ENCODE data around the gene SEMA4G. TPM values are rescaled to one million over a fixed set of nuclear protein-coding genes. Genes with fewer than 3 reads are reported as not detected.

Gene SEMA4G
- total and polyA plus RNA-seq, 2 of the 13 experiments (the other 11 are each of a cell fraction or from before 2014, with no cell fraction given) = 46.2 to 207 TPM

DNA sequence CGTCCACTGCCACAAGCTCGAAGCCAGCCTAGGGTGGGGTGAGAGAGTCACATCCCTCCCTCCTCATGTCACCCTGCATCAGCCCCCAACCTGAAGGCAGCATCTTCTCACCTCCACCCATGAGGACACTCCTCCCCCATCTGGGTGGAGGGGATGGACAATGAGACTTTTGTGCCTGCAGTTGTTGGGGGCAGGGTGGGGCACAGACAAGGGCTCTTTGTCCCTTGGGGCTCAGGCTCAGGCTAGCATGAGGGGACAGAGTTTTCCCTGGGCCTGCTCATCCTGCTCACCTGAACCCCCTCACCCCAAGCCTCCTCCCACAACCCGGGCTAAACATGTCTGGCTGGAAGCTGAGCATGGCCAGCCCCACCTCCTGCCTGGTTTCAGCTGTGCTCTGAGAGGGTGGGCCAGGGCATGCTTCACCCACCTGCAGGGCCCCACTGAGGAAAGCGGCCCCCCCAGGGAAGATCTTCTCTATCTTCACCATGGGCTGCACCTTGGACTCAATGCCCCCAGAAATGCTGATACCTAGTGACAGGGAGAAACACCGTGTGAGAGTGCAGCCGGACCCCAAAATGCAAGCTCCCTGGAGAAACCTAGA lies 39.6 kb downstream of the SEMA4G start (continued):
- TF ChIP-seq, protein P1, sequence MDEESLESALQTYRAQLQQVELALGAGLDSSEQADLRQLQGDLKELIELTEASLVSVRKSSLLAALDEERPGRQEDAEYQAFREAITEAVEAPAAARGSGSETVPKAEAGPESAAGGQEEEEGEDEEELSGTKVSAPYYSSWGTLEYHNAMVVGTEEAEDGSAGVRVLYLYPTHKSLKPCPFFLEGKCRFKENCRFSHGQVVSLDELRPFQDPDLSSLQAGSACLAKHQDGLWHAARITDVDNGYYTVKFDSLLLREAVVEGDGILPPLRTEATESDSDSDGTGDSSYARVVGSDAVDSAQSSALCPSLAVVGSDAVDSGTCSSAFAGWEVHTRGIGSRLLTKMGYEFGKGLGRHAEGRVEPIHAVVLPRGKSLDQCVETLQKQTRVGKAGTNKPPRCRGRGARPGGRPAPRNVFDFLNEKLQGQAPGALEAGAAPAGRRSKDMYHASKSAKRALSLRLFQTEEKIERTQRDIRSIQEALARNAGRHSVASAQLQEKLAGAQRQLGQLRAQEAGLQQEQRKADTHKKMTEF (CRISPR knock-in tag; IDR thresholded peaks at IDR 0.05) = no peak
- no peak for TF ChIP-seq ZNF619 (CRISPR knock-in tag; IDR thresholded peaks at IDR 0.05)
- TF ChIP-seq, protein P2, sequence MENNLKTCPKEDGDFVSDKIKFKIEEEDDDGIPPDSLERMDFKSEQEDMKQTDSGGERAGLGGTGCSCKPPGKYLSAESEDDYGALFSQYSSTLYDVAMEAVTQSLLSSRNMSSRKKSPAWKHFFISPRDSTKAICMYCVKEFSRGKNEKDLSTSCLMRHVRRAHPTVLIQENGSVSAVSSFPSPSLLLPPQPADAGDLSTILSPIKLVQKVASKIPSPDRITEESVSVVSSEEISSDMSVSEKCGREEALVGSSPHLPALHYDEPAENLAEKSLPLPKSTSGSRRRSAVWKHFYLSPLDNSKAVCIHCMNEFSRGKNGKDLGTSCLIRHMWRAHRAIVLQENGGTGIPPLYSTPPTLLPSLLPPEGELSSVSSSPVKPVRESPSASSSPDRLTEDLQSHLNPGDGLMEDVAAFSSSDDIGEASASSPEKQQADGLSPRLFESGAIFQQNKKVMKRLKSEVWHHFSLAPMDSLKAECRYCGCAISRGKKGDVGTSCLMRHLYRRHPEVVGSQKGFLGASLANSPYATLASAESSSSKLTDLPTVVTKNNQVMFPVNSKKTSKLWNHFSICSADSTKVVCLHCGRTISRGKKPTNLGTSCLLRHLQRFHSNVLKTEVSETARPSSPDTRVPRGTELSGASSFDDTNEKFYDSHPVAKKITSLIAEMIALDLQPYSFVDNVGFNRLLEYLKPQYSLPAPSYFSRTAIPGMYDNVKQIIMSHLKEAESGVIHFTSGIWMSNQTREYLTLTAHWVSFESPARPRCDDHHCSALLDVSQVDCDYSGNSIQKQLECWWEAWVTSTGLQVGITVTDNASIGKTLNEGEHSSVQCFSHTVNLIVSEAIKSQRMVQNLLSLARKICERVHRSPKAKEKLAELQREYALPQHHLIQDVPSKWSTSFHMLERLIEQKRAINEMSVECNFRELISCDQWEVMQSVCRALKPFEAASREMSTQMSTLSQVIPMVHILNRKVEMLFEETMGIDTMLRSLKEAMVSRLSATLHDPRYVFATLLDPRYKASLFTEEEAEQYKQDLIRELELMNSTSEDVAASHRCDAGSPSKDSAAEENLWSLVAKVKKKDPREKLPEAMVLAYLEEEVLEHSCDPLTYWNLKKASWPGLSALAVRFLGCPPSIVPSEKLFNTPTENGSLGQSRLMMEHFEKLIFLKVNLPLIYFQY (CRISPR knock-in tag; IDR thresholded peaks at IDR 0.05; ENCODE audit: borderline replicate concordance) = no peak
- TF ChIP-seq ZSCAN9 (CRISPR knock-in tag; IDR thresholded peaks at IDR 0.05; ENCODE audit: borderline replicate concordance) = no peak
- TF ChIP-seq, protein P3, sequence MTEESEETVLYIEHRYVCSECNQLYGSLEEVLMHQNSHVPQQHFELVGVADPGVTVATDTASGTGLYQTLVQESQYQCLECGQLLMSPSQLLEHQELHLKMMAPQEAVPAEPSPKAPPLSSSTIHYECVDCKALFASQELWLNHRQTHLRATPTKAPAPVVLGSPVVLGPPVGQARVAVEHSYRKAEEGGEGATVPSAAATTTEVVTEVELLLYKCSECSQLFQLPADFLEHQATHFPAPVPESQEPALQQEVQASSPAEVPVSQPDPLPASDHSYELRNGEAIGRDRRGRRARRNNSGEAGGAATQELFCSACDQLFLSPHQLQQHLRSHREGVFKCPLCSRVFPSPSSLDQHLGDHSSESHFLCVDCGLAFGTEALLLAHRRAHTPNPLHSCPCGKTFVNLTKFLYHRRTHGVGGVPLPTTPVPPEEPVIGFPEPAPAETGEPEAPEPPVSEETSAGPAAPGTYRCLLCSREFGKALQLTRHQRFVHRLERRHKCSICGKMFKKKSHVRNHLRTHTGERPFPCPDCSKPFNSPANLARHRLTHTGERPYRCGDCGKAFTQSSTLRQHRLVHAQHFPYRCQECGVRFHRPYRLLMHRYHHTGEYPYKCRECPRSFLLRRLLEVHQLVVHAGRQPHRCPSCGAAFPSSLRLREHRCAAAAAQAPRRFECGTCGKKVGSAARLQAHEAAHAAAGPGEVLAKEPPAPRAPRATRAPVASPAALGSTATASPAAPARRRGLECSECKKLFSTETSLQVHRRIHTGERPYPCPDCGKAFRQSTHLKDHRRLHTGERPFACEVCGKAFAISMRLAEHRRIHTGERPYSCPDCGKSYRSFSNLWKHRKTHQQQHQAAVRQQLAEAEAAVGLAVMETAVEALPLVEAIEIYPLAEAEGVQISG (CRISPR knock-in tag; IDR thresholded peaks at IDR 0.05) = peak; percentile 31; the same call in 1 of the 2 replicates
- peak; percentile 67 for TF ChIP-seq ZNF891 (CRISPR knock-in tag; IDR thresholded peaks at IDR 0.05)
- TF ChIP-seq, protein P4, sequence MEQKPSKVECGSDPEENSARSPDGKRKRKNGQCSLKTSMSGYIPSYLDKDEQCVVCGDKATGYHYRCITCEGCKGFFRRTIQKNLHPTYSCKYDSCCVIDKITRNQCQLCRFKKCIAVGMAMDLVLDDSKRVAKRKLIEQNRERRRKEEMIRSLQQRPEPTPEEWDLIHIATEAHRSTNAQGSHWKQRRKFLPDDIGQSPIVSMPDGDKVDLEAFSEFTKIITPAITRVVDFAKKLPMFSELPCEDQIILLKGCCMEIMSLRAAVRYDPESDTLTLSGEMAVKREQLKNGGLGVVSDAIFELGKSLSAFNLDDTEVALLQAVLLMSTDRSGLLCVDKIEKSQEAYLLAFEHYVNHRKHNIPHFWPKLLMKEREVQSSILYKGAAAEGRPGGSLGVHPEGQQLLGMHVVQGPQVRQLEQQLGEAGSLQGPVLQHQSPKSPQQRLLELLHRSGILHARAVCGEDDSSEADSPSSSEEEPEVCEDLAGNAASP (CRISPR knock-in tag; IDR thresholded peaks at IDR 0.05; ENCODE audit: borderline replicate concordance) = peak; percentile 83; the same call in 1 of the 2 replicates
- TF ChIP-seq, protein P5, sequence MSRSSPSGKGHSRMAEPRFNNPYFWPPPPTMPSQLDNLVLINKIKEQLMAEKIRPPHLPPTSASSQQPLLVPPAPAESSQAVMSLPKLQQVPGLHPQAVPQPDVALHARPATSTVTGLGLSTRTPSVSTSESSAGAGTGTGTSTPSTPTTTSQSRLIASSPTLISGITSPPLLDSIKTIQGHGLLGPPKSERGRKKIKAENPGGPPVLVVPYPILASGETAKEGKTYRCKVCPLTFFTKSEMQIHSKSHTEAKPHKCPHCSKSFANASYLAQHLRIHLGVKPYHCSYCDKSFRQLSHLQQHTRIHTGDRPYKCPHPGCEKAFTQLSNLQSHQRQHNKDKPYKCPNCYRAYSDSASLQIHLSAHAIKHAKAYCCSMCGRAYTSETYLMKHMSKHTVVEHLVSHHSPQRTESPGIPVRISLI (CRISPR knock-in tag; IDR thresholded peaks at IDR 0.05; ENCODE audit: borderline replicate concordance) = no peak
- TF ChIP-seq NRL (CRISPR knock-in tag; IDR thresholded peaks at IDR 0.05; ENCODE audit: borderline replicate concordance) = peak; percentile 69
- no peak for TF ChIP-seq ZBTB3 (CRISPR knock-in tag; IDR thresholded peaks at IDR 0.05; ENCODE audit: borderline replicate concordance, low read depth)
- no peak for TF ChIP-seq ZKSCAN8 (CRISPR knock-in tag; IDR thresholded peaks at IDR 0.05; ENCODE audit: borderline replicate concordance)
- peak; percentile 30; the same call in 1 of the 2 replicates for TF ChIP-seq PHF21A (CRISPR knock-in tag; IDR thresholded peaks at IDR 0.05)
- TF ChIP-seq HHEX (CRISPR knock-in tag; IDR thresholded peaks at IDR 0.05) = no peak
- no peak for TF ChIP-seq ZNF143 (CRISPR knock-in tag; IDR thresholded peaks at IDR 0.05)
- peak; percentile 68 for TF ChIP-seq SAP130 (CRISPR knock-in tag; IDR thresholded peaks at IDR 0.05; ENCODE audit: low read depth)
- peak; percentile 34; the same call in 1 of the 2 replicates for TF ChIP-seq ZNF614 (CRISPR knock-in tag; IDR thresholded peaks at IDR 0.05; ENCODE audit: borderline replicate concordance)
- no peak for TF ChIP-seq ZNF720 (CRISPR knock-in tag; IDR thresholded peaks at IDR 0.05)
- no peak for TF ChIP-seq TARDBP (CRISPR knock-in tag; IDR thresholded peaks at IDR 0.05)
- no peak for TF ChIP-seq SRSF4 (IDR thresholded peaks at IDR 0.05; ENCODE audit: low read depth, low read length, poor library complexity, severe bottlenecking)
